ENCODE data around the gene OR10J5.
"Not testable (repeated sequence)": the region's sequence is repeated elsewhere in the genome, so short reads cannot be mapped to it uniquely, and the experiment has no call there.

Gene OR10J5

DNA sequence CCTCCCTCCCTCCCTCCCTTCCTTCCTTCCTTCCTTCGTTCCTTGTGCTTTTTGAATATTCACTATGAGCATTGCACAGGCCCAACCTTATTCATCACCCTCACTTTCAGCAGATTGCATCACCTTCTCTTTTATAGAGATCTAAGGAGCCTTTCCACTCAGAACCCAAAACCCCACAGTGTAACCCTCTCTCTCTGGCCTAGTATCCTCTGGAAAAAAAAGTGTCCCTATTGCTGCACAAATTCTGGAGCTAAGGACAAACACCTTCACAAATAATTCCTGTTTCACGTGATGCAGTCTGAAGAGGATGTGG lies 25.6 kb downstream of the OR10J5 start:
- TF ChIP-seq, protein P1, sequence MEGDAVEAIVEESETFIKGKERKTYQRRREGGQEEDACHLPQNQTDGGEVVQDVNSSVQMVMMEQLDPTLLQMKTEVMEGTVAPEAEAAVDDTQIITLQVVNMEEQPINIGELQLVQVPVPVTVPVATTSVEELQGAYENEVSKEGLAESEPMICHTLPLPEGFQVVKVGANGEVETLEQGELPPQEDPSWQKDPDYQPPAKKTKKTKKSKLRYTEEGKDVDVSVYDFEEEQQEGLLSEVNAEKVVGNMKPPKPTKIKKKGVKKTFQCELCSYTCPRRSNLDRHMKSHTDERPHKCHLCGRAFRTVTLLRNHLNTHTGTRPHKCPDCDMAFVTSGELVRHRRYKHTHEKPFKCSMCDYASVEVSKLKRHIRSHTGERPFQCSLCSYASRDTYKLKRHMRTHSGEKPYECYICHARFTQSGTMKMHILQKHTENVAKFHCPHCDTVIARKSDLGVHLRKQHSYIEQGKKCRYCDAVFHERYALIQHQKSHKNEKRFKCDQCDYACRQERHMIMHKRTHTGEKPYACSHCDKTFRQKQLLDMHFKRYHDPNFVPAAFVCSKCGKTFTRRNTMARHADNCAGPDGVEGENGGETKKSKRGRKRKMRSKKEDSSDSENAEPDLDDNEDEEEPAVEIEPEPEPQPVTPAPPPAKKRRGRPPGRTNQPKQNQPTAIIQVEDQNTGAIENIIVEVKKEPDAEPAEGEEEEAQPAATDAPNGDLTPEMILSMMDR (IDR thresholded peaks at IDR 0.05; ENCODE audit: low read depth, low read length, missing control alignments) = no peak
- in situ Hi-C loops (cut with HindIII; ENCODE audit: low sequenced_read_pairs) = no loop called here
- no peak overlapping the region for H3K4me3 ChIP-seq (ENCODE audit: low read depth, low read length)
- no peak for DNase-seq (ENCODE audit: low read depth)

DNA sequence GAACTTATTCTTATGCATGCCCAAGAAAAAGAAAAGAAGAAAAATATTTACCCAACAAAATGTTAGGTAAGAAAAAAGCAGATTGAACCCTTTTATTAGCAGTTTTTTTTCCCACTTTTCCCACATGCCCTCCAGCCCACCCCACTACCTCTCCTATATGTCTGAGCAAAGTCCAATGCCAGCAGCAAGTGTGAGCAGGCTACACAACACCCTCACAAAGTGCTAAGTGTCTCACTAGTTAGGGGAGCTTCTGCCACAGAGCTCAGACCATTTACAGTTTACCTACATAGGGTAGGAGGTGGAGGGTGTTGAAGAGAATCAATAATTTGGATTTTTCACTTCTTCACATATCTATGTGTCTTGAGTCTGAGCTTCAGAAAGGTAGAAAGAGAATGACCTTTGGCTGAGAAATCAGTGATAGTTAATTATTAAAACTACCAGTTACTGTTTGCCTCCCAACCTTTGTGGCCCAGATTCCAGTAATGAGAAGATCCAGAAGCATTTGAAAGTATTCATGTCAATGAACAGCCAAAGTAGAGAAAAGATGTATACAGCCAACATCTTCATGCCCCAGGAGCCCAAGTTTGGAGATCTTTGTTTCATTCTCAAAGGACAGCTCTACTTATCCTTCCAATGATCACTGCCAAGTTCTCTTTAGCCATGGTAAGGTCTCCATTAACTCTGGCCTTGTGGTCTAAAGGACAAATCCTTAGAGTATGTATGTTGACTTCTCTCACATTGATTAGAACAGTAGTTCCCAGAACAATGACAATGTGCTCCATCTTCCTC lies 26.2 kb downstream of the OR10J5 start:
- TF ChIP-seq, protein P1 (IDR thresholded peaks at IDR 0.05; ENCODE audit: low read depth, low read length, missing control alignments) = no peak
- H3K4me3 ChIP-seq (ENCODE audit: low read depth, low read length) = no peak overlapping the region
- no peak for DNase-seq (ENCODE audit: low read depth)
- in situ Hi-C loops (cut with HindIII; ENCODE audit: low sequenced_read_pairs) = no loop called here

DNA sequence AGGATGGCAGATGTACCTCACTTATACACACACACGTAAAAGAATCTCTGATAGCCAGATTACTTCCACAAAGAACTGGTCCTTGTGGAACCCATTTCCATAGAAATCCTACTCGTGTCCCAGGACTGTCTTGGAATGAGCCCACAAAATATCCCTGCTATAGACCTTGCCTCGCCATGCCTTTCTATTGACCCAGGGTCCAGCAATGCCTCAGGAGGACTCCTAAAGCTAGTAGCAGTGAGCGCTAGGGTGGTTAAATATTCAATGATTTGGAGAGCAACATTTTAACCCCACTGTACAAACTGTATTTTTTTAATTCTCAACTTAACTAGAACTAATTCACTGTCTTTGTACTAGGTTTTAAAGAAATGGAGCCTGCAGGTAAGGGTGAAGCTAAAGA lies 26.9 kb downstream of the OR10J5 start:
- no peak overlapping the region for H3K4me3 ChIP-seq (ENCODE audit: low read depth, low read length)
- TF ChIP-seq, protein P1 (IDR thresholded peaks at IDR 0.05; ENCODE audit: low read depth, low read length, missing control alignments) = no peak
- DNase-seq (ENCODE audit: low read depth) = no peak
- in situ Hi-C loops (cut with HindIII; ENCODE audit: low sequenced_read_pairs) = no loop called here

DNA sequence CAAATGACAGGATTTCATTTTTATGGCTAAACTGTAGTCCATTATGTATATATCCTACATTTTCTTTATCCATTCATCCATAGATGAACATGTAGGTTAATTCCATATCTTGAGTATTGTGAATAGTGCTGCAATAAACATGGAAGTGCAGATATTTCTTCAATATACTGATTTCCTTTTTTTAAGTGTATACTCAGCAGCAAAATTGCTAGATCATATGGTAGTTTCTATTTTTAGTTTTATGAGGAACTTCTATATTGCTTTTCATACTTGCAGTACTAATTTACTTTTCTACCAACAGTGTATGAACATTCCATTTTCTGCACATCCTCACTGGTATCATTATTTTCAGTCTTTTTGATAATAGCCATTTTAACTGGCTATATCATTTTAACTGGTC lies 30.1 kb downstream of the OR10J5 start:
- no peak overlapping the region for H3K4me3 ChIP-seq (ENCODE audit: low read depth, low read length)
- no peak for DNase-seq (ENCODE audit: low read depth)
- TF ChIP-seq, protein P1 (IDR thresholded peaks at IDR 0.05; ENCODE audit: low read depth, low read length, missing control alignments) = no peak
- in situ Hi-C loops (cut with HindIII; ENCODE audit: low sequenced_read_pairs) = no loop called here

DNA sequence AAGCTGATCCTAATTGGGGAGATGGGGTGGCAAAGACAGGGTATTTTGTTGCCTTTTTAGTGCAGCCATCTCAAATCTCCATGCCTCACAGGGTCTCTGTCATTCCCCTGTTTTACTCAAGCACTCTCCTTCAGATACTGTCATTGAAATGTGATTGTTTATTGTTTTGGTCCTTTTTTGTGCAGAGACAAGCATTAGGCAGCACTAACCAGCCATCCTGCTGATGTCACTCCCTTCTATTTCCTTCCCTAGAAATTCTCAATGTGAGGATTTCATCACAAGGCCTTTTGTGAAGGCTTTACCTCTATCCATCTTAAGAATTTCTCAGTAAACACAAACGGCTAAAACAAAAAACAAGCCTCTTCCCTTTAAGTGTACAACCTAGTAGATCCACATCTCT lies 34.7 kb downstream of the OR10J5 start:
- TF ChIP-seq, protein P1 (IDR thresholded peaks at IDR 0.05; ENCODE audit: low read depth, low read length, missing control alignments) = no peak
- no peak for DNase-seq (ENCODE audit: low read depth)
- in situ Hi-C loops (cut with HindIII; ENCODE audit: low sequenced_read_pairs) = no loop called here
- no peak overlapping the region for H3K4me3 ChIP-seq (ENCODE audit: low read depth, low read length)

DNA sequence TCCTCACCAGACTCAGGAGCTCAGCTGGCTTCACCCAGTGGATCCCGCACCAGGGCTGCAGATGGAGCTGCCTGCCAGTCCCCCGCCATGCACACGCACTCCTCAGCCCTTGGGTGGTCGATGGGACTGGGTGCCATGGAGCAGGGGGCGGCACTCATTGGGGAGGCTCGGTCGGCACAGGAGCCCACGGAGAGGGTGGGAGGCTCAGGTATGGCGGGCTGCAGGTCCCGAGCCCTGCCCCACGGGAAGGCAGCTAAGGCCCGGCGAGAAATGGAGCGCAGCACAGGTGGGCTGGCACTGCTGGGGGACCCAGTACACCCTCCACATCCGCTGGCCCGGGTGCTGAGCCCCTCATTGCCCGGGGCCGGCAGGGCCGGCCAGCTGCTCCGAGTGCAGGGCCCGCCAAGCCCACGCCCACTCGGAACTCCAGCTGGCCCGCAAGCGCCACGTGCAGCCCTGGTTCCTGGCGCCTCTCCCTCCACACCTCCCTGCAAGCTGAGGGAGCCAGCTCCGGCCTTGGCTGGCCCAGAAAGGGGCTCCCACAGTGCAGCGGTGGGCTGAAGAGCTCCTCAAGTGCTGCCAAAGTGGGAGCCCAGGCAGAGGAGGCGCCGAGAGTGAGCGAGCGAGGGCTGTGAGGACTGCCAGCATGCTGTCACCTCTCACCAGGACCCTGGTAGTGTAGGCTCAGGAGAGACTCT lies 41.1 kb downstream of the OR10J5 start:
- DNase-seq (ENCODE audit: low read depth); H3K4me3 ChIP-seq (ENCODE audit: low read depth, low read length): not testable (repeated sequence)
- in situ Hi-C loops (cut with HindIII; ENCODE audit: low sequenced_read_pairs) = loop anchor here (25.0 kb wide), 1 partner anchor 218 kb away; the partner anchor contains the start of gene CRP

DNA sequence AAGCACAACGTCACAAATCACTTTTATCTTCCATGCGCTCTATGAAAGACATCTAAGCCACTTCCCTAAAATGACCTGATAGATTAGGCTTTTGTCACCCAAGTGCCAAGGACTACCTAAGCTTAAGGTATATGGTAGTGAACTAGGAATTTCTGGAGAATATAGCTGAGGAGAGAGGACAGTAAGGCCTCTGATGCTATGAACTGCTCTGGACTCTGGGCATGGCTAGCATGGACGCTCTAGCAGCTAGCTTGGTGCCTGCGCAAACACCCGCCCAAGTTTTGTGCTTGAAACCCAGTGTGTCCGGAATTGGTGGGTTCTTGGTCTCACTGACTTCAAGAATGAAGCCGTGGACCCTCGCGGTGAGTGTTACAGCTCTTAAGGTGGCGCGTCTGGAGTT lies 42.5 kb downstream of the OR10J5 start:
- in situ Hi-C loops (cut with HindIII; ENCODE audit: low sequenced_read_pairs) = loop anchor here (25.0 kb wide), 1 partner anchor 219 kb away; the partner anchor contains the start of gene CRP
- no peak overlapping the region for H3K4me3 ChIP-seq (ENCODE audit: low read depth, low read length)
- TF ChIP-seq, protein P1 (IDR thresholded peaks at IDR 0.05; ENCODE audit: low read depth, low read length, missing control alignments) = no peak
- no peak for DNase-seq (ENCODE audit: low read depth)

Measured in astrocyte of the cerebellum (primary cell).